Stimulated activated naive CD8-positive, alpha-beta T cell treated with anti-CD3 and anti-CD28 coated beads, Interleukin-15, amount 100 ng/mL, for 72 hours (primary cell): ENCODE data around the gene PPP6R3.

Experiments used
- ATAC-seq: fragments of 150-1000 bp; cut with Tn5 transposase; 2 replicates; pipeline ENCODE4 v1.10.0; 2021; ENCODE audit warnings: mild to moderate bottlenecking, moderate library complexity
- DNase-seq, 2 donors: peaks; one replicate each; pipeline ENCODE4 v3.0.0; 2021 to 2022
- H3K27ac Mint-ChIP-seq, 2 donors: one replicate each; pipeline ENCODE4 v1.8.0; 2022; ENCODE audit warnings: mild to moderate bottlenecking in 2 of 2, mixed read lengths in 2 of 2, moderate library complexity in 2 of 2
- H3K27me3 Mint-ChIP-seq: one replicate; pipeline ENCODE4 v1.8.0; 2022; ENCODE audit warnings: mixed read lengths
- H3K4me1 Mint-ChIP-seq: one replicate; pipeline ENCODE4 v1.8.0; 2022; ENCODE audit warnings: mild to moderate bottlenecking, mixed read lengths
- H3K4me3 Mint-ChIP-seq, 2 donors: one replicate each; pipeline ENCODE4 v1.8.0; 2022; ENCODE audit warnings: mild to moderate bottlenecking in 2 of 2, mixed read lengths in 2 of 2, moderate library complexity in 1 of 2
- H3K9me3 Mint-ChIP-seq, 2 donors: one replicate each; pipeline ENCODE4 v1.8.0; 2022; ENCODE audit warnings: mixed read lengths in 2 of 2

Gene PPP6R3

DNA sequence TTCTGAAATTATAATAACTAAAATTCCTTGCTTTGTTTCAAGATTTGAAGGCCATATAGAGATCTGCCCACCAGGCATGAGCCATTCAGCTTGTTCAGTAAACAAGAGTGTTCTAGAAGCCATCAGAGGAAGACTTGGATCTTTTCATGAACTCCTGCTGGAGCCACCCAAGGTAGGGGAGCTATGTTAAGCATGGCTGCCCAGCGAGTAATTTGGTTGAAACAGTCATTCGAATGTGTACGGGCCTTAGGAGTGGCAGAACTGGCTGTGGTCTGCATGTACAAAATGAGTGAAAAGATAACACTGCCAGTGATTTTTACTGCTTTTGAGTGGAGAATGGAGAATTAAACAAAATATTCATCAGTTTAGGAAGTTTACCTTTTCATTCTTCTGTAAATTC, 103.7 kb downstream of the PPP6R3 start:
- H3K27me3 Mint-ChIP-seq = no peaks in the 10 kb centered on the region
- H3K4me1 Mint-ChIP-seq = peaks cover 57% of the 10 kb centered on the region
- no peak for DNase-seq
- H3K9me3 Mint-ChIP-seq = no peaks in the 10 kb centered on the region
- no peak overlapping the region for H3K27ac Mint-ChIP-seq
- no peak overlapping the region for H3K4me3 Mint-ChIP-seq
- no peak for ATAC-seq

DNA sequence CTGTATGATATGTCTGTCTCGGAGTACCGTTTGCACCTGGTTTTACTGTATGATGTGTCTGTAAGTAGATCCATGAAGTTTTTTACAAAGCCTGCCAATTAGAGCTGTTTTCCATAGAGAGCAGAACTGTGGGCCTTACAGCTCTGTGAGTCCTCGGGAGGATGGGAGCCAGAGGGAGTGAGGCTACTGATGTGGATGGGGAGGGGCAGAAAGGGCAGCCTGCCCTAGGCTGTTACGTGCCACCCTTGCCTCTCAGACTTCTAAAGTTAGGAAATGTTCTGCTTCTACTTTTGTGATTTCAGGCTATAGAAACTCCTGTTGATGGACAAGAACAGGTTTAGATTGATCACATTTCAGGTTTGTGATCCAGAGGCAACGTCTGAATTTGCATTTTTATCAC, 105.2 kb downstream of the PPP6R3 start:
- ATAC-seq = no peak
- no peak overlapping the region for H3K4me3 Mint-ChIP-seq
- H3K27me3 Mint-ChIP-seq = no peaks in the 10 kb centered on the region
- DNase-seq = no peak
- no peaks in the 10 kb centered on the region for H3K9me3 Mint-ChIP-seq
- H3K4me1 Mint-ChIP-seq = peaks cover 65% of the 10 kb centered on the region
- H3K27ac Mint-ChIP-seq = peak overlapping the region in 1 of 2 donors; percentile 64

DNA sequence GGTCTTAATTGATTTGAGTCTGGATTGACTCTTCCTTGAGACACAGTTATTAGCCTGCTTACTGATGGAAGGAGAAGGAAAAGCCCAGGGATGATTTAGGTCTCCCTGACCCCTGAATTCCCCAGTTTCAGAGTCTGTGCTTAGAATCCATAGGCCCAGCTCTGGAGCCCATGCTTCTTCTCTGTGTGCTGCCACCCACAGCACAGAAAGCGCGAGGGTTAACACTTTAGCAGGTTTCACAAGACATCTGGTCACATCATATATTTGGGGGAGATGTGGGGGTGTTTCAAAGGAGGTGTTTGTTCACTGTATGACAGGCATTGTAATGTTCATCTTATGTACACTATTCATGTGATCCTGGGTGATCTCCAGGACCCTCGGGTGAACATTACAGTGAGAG, 107.0 kb downstream of the PPP6R3 start:
- Mint-ChIP-seq H3K4me1 (peaks cover 59% of the 10 kb centered on the region), H3K27ac (no peak overlapping the region)

DNA sequence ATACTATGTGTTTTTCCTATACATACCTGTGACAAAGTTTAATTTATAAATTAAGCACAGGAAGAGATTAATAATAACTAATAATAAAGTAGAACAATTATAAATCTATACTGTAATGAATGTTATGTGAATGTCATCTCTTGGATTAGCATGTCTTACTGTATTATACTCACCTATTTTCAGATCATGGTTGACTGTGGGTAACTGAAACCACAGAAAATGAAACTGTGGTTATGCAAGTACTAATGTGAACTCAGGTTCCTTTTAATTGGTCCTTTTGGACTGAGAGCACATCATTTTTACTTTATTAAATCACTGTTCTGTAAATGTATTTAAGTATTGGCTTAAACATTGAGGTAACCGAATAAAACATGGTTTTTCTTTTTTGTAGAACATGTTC, 108.8 kb downstream of the PPP6R3 start:
- Mint-ChIP-seq H3K4me1 (peaks cover 56% of the 10 kb centered on the region), H3K27me3 (no peaks in the 10 kb centered on the region), H3K9me3 (no peaks in the 10 kb centered on the region), H3K27ac (no peak overlapping the region), H3K4me3 (no peak overlapping the region)
- DNase-seq (no peak), ATAC-seq (peak; percentile 91)

More for the DNA sequence above, 107.0 kb downstream of the PPP6R3 start:
- Mint-ChIP-seq H3K4me3 (no peak overlapping the region), H3K9me3 (no peaks in the 10 kb centered on the region), H3K27me3 (no peaks in the 10 kb centered on the region)
- ATAC-seq = no peak
- no peak for DNase-seq

DNA sequence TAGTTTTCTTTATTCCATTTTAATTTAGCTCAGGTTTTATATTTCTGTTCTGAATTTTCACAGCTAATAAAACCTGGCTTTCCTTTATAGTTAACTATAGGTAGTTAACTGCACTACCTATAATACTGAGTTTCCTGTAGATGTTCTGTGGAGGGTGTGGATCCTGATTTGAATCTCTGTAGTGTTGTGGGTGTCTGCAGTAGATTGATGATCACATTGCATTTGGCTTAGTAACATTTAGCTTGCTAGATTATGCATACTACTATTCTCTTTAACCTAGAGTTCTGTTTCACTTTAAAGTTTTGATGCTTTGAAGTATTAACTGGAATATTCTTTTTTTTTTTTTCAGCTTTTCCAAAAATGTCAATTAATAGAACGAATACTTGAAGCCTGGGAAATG, 110.1 kb downstream of the PPP6R3 start:
- H3K4me1 Mint-ChIP-seq = peaks cover 50% of the 10 kb centered on the region
- no peak for DNase-seq
- no peak overlapping the region for H3K4me3 Mint-ChIP-seq
- H3K9me3 Mint-ChIP-seq = no peaks in the 10 kb centered on the region
- ATAC-seq = no peak
- no peak overlapping the region for H3K27ac Mint-ChIP-seq
- no peaks in the 10 kb centered on the region for H3K27me3 Mint-ChIP-seq

DNA sequence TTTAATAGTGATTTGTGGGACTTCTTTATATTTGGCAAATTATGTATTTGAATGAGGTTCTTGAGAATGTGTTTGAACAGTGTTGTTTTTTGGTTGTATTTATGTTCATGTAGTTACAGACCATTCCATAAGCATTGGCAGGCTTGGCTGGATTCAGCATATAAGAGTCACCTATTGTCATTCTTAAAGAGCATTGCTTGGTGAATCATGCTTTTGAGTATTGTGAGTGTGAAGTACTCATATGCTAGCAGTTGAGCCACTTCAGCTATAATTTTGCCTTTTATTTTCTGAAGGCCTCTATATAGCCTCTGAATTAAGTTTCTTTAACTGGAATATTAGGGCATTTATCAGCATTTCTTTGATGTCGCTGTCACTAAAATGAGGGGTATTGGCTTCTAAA, 113.8 kb downstream of the PPP6R3 start:
- Mint-ChIP-seq H3K9me3 (no peaks in the 10 kb centered on the region), H3K27ac (no peak overlapping the region), H3K4me1 (peaks cover 16% of the 10 kb centered on the region), H3K27me3 (no peaks in the 10 kb centered on the region), H3K4me3 (no peak overlapping the region)
- ATAC-seq (no peak), DNase-seq (no peak)

DNA sequence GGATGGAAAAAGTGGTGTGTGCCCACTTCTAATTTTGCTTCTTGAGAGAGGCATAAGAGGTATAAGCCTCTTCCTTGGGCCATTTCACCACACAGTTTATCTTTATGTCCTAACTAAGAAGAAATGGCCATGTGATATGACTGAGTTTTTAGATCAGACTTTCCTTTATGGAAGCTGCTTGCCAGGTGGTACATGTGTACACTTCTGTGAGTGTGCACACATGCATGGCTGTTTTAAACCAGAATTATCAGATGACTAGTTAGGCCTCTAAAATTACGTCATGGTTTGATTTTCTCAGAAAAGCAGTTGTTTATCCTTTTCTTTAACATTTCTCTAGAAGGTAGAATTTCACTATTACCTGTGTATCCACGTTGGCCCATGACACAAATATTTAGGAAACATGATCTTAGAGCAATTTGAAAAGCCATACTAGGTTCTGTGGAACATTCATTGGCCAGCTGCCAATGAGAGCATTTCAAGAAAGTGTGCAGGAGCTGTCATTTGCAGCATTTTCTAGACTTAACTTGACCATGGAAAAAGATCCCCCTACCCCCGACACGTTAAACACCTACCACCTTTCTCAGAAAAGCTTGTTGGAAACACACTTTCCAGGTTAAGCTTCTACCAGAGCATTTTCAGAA, 114.6 kb downstream of the PPP6R3 start:
- Mint-ChIP-seq H3K9me3 (no peaks in the 10 kb centered on the region), H3K27ac (peak overlapping the region in 1 of 2 donors; percentile 24), H3K4me1 (peaks cover 14% of the 10 kb centered on the region), H3K4me3 (no peak overlapping the region), H3K27me3 (no peaks in the 10 kb centered on the region)
- ATAC-seq (no peak), DNase-seq (no peak)

DNA sequence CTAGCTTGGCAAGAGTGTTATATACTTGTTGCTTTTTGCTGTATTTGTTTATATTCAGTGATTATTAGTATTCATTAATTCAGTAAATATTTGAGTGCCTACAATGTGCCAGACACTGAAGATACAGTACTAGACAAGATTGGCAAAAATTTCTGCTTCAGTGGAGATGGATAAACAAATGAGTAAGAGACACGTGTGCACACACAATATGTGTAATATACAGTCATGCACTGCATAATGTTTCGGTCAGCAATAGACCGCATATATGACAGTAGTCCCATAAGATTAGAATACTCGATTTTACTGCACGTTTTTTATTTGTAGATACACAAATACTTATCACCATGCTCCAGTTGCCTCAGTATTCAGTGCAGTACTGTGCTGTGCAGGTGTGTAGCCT, 118.9 kb downstream of the PPP6R3 start:
- Mint-ChIP-seq H3K4me1 (peaks cover 22% of the 10 kb centered on the region), H3K27ac (no peak overlapping the region), H3K4me3 (no peak overlapping the region), H3K9me3 (no peaks in the 10 kb centered on the region), H3K27me3 (no peaks in the 10 kb centered on the region)
- DNase-seq (no peak), ATAC-seq (no peak)

DNA sequence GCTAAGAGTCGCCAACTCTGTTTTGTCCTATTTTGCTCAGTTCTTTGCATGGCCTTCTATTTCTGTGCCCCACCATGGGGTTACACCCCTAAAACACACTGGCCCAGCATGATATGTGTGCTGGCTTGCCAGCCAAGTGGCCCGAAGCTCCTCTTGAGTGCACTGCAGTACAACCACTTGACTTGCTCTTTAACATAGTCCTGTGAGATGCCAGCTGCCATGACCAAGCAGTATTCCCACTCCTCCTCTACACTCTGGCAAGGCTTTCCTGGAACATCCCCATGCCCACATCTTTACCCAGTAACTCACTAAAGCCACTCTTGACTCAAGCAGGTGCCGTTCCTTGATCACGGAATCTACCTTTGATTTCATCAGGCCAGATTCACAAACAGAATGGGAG, 120.9 kb downstream of the PPP6R3 start:
- no peak for ATAC-seq
- no peak overlapping the region for H3K4me3 Mint-ChIP-seq
- no peaks in the 10 kb centered on the region for H3K9me3 Mint-ChIP-seq
- H3K27me3 Mint-ChIP-seq = no peaks in the 10 kb centered on the region
- DNase-seq = no peak
- peaks cover 31% of the 10 kb centered on the region for H3K4me1 Mint-ChIP-seq
- no peak overlapping the region for H3K27ac Mint-ChIP-seq

DNA sequence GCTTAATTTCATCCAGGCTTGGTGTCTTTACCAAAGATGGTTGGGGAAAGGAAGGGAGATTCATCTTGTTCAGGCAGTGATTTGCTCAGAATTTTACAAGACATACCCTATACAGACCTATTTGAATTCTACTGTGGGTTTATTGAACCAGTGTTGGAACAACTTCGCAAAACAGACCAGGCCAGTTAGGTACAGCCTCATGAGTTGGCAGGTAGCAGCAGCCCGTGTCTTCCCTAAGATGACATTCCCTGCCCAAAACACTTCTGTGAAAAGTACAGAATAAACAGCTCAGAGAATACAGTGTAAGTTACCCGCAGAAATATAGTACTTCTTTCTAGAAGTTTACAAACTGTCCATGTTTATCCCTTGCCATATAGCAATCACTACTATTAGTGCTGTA, 121.3 kb downstream of the PPP6R3 start:
- Mint-ChIP-seq H3K4me1 (peaks cover 31% of the 10 kb centered on the region), H3K4me3 (no peak overlapping the region), H3K27ac (no peak overlapping the region), H3K27me3 (no peaks in the 10 kb centered on the region), H3K9me3 (no peaks in the 10 kb centered on the region)
- no peak for ATAC-seq
- no peak for DNase-seq

DNA sequence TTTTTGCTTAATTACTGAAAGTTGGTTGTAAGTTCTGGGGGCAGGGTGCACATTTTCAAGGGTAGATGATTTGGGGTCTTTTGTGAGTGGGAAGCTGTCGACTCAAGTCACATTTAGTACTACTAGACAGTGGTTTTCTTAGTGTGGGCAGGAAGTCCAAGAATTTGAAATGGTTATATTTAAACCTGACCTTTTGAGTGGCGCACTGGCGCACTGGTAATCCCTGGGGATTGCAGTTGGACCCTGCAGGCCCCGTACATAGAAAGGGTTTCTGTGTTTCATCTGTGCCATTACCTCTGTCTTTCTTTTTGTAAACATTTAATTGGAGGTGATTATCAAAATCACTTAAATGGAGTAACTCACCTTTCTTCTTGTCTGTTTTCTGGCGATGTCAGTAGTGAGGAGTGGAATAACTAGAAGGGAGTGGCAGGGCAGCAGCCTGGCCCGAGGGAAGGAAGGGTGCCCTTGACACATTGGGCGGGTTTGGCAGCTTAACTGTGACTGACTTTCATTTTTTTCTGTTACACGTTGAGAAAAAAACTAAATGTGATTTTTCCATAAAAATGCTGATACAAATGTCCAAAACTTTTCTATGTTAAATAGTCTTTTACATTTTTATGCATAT, 122.0 kb downstream of the PPP6R3 start:
- no peak for ATAC-seq
- Mint-ChIP-seq H3K27me3 (no peaks in the 10 kb centered on the region), H3K4me1 (peaks cover 31% of the 10 kb centered on the region), H3K4me3 (no peak overlapping the region), H3K27ac (no peak overlapping the region), H3K9me3 (no peaks in the 10 kb centered on the region)
- no peak for DNase-seq

DNA sequence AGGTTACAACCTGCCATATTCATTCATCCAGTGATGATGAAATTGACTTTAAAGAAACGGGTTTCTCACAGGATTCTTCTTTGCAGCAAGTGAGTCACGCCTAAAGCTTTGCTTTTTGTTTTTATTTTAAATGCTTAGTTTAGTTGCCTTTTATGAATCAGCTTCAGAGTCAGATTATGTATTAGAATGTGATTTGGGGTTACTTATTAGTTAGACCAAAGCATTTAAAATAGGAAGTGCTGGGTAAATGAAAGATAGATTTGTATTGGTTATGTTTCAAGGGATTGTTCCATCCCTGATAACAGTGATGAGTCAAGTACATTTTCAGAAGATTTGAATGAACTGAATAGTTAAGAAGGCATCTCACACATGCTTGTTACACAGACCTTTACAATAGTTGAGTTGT, 122.5 kb downstream of the PPP6R3 start:
- H3K27ac Mint-ChIP-seq = no peak overlapping the region
- H3K27me3 Mint-ChIP-seq = no peaks in the 10 kb centered on the region
- no peaks in the 10 kb centered on the region for H3K9me3 Mint-ChIP-seq
- H3K4me1 Mint-ChIP-seq = peaks cover 31% of the 10 kb centered on the region
- no peak for ATAC-seq
- no peak overlapping the region for H3K4me3 Mint-ChIP-seq
- DNase-seq = no peak

DNA sequence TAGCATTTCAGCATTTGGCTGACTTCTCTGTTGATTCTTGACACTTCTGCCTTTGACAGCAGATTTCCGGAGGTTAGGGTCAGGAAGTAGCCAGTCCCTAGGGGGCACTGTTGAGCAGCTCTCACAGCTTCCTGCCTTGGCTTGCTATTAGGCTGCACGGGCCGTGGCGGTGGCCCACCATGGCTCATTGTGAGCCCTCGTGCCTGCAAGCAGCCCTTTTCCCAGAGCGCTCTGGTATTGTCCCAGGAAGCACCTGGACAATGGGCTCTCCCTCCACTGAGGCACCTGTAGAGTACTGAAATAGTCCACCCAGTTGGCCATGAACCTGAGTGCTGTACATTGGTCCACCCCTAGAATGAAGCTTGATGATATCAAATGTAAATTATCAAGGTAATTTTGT, 123.5 kb downstream of the PPP6R3 start:
- Mint-ChIP-seq H3K9me3 (no peaks in the 10 kb centered on the region), H3K4me3 (no peak overlapping the region), H3K4me1 (peaks cover 31% of the 10 kb centered on the region), H3K27ac (no peak overlapping the region), H3K27me3 (no peaks in the 10 kb centered on the region)
- peak; percentile 30 to 49 for DNase-seq
- ATAC-seq = peak; percentile 66

DNA sequence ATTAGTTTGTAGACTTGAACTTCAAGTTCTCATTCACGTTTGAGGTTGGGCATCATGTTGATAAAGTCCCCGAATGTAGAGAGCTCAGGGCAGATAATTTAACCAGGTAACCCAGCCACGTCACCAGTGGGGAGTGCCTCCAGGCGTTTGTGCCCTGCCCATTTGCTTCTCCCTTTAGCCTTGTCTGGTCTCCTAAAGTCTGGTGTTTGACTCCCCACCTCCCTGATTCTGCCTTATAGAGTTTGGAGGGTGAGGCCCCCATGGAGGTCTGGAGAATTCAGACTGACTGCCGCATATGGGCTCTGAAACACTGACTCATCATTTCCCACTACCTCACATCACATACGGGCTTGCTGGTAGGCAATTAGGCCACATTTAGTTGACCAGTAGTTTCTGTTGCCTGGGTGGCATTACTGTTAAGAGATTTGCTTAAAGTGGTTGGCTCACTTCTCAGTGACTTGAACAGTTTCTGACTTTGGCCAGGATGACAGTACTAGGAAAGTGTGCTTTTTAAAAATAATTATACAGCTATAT, 124.5 kb downstream of the PPP6R3 start:
- DNase-seq (no peak), ATAC-seq (peak; percentile 55)
- Mint-ChIP-seq H3K9me3 (no peaks in the 10 kb centered on the region), H3K4me3 (no peak overlapping the region), H3K27ac (peak overlapping the region in 1 of 2 donors; percentile 48), H3K27me3 (no peaks in the 10 kb centered on the region), H3K4me1 (peaks cover 26% of the 10 kb centered on the region)

DNA sequence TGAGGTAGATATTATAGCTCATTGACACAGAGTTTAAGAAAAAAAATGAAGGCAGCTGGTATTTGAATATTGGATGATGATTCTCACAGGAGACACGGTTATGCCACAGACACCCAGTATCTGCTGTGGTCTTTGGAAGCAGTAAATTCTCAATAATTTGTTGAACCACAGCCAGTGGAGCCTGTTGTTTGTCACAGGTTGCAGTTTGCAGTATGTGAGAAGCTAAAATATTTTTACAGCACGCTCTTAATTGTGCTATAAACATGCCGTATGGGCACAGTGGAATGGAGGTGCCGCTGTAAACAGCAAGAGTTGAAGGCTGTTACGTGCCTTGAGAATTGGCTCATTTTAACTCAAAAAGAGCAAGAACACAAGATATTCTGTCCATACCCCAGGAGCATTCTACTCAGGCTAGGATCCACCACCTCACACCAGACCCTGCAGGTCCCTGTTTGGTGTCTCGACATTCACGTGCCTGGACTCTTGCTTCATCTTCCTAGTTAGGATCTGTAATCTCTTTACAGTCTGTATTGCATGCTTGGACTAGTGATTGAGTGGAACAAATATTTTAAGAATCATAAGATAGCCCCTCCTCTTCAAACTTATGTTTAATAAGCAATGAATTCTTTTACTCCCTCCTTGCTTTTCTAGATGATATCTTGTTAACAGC, 129.1 kb downstream of the PPP6R3 start:
- Mint-ChIP-seq H3K4me3 (no peak overlapping the region), H3K27me3 (no peaks in the 10 kb centered on the region), H3K27ac (peak overlapping the region in 1 of 2 donors; percentile 55), H3K4me1 (peaks cover 7% of the 10 kb centered on the region), H3K9me3 (no peaks in the 10 kb centered on the region)
- no peak for DNase-seq
- no peak for ATAC-seq

DNA sequence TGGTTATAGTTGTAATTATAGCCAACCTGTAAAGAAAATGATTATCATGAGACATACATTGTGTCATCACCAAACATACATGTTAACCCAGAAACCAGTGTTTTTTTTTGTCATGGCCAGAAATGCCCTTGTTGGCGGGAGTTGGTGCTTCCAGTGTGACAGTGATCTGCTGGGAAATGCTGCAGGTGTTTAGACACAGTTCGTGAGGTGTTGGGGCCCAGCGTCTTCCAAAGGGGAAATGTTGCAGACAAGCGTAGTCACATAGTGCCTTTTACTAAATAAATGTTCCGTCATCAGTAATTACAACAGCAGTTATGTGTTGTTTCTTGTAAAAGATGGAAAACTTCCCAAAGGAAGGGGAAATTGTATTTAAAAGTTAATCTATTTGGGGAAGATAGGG, 131.2 kb downstream of the PPP6R3 start:
- Mint-ChIP-seq H3K27ac (no peak overlapping the region), H3K4me1 (no peaks in the 10 kb centered on the region), H3K27me3 (no peaks in the 10 kb centered on the region), H3K9me3 (no peaks in the 10 kb centered on the region), H3K4me3 (no peak overlapping the region)
- ATAC-seq (no peak), DNase-seq (no peak)
